Measurements from ENCODE around the gene DHRS9. TPM values are rescaled to one million over a fixed set of nuclear protein-coding genes. Genes with fewer than 3 reads are reported as not detected.

Gene DHRS9
- total RNA-seq, 1 experiment from 2014 or later, result 0.22 TPM

DNA sequence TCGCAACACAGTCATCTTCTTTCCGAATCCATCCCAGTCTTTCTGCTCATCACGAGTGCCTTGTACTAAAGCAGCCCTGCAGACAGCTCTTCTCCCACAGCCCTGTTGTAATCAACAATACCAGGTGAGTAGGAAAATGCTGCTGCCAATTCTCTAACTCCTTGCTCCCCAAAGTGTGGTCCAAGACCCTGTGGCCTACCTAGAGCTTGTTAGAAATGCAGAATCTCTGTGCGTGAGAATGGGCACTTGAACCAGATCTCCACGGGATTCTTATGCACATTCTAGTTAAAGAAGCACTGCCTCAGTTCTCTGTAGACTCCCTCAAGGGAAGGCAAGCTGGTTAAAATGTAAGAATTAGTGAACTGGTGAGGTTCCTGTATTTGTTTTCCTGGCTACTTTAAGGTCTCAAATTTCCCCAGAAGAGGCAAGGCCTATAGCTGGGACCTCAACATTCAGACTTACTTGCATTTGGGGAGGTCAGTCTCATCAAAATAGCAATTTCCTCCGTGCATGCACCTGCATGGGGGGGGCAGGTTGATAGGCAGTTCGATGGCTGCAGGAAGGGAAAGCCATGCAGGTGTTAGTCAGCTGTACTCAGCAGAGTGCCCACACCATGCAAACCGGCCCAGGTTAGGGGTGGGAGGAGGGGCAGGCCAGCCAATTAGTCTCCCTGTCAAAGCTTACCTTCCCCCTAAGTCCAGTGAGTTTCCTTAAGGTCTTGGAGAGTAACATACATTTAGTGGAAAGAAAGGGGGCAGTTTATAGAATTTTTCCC, 70.8 kb downstream of the DHRS9 start:
- Histone ChIP-seq H3K27me3 (ENCODE audit: low read length) (no peaks in the 10 kb centered on the region), H3K4me1 (ENCODE audit: insufficient read depth, low read length) (no peaks in the 10 kb centered on the region), H3K4me2 (ENCODE audit: low read length) (no peak overlapping the region), H3K4me3 (ENCODE audit: low read length) (no peak overlapping the region), H3K27ac (ENCODE audit: low read length) (no peak overlapping the region), H4K20me1 (ENCODE audit: low read length) (no peaks in the 10 kb centered on the region), H3K36me3 (ENCODE audit: low read depth, low read length) (no peaks in the 10 kb centered on the region), H3K79me2 (ENCODE audit: low read length) (no peaks in the 10 kb centered on the region), H3F3A (ENCODE audit: low read length, unreplicated experiment) (no peaks in the 10 kb centered on the region), H2AFZ (ENCODE audit: low read length) (no peak overlapping the region), H3K9ac (ENCODE audit: low read length) (no peak overlapping the region), H3K9me2 (replicated peaks; ENCODE audit: low read length) (no peaks in the 10 kb centered on the region), H3K9me3 (ENCODE audit: low read length) (no peaks in the 10 kb centered on the region)
- TF ChIP-seq EZH2phosphoT487 (IDR thresholded peaks at IDR 0.05; ENCODE audit: borderline replicate concordance, low read length), result no peak
- TF ChIP-seq, protein P1, sequence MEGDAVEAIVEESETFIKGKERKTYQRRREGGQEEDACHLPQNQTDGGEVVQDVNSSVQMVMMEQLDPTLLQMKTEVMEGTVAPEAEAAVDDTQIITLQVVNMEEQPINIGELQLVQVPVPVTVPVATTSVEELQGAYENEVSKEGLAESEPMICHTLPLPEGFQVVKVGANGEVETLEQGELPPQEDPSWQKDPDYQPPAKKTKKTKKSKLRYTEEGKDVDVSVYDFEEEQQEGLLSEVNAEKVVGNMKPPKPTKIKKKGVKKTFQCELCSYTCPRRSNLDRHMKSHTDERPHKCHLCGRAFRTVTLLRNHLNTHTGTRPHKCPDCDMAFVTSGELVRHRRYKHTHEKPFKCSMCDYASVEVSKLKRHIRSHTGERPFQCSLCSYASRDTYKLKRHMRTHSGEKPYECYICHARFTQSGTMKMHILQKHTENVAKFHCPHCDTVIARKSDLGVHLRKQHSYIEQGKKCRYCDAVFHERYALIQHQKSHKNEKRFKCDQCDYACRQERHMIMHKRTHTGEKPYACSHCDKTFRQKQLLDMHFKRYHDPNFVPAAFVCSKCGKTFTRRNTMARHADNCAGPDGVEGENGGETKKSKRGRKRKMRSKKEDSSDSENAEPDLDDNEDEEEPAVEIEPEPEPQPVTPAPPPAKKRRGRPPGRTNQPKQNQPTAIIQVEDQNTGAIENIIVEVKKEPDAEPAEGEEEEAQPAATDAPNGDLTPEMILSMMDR (conservative IDR thresholded peaks at IDR 0.05; ENCODE audit: low read depth, low read length), result no peak
- TF ChIP-seq EZH2 (IDR thresholded peaks at IDR 0.05; ENCODE audit: low read length, unreplicated experiment), result no peak
- no TSS peak for BruUV-seq (replicated peaks)
- no peak for ATAC-seq
- DNase-seq, result no peak
- POLR2A ChIA-PET (ENCODE audit: unreplicated experiment), result no interaction called here
- CTCF ChIA-PET, result no interaction called here
- intact Hi-C loops (cut with micrococcal nuclease), result loop anchor here (2.0 kb wide), 1 partner anchor 31 kb away; no protein-coding TSS in a partner anchor

GRCh38 chr2:169141713-169142352, 72.5 kb downstream of the DHRS9 start:
- no peaks in the 10 kb centered on the region for H3K9me2 ChIP-seq (replicated peaks; ENCODE audit: low read length)
- DNase-seq (peak; percentile 82), ATAC-seq (peak; percentile 80)
- no peaks in the 10 kb centered on the region for H3K79me2 ChIP-seq (ENCODE audit: low read length)
- no peaks in the 10 kb centered on the region for H3K27me3 ChIP-seq (ENCODE audit: low read length)
- H4K20me1 ChIP-seq (ENCODE audit: low read length), result no peaks in the 10 kb centered on the region
- no TSS peak for BruUV-seq (replicated peaks)
- H3K9me3 ChIP-seq (ENCODE audit: low read length), result no peaks in the 10 kb centered on the region
- intact Hi-C loops (cut with micrococcal nuclease), result loop anchor here (1.0 to 2.0 kb wide), 2 partner anchors 33 to 181 kb away; no protein-coding TSS in a partner anchor
- no peaks in the 10 kb centered on the region for H3K4me1 ChIP-seq (ENCODE audit: insufficient read depth, low read length)
- H3K4me2 ChIP-seq (ENCODE audit: low read length), result no peak overlapping the region
- ChIA-PET CTCF (interaction anchor here (0.6 to 1.5 kb wide), 4 partner anchors 10 to 80 kb away, joined by 3 to 7 read pairs (median 4); no protein-coding TSS in a partner anchor), POLR2A (ENCODE audit: unreplicated experiment) (no interaction called here)
- no peaks in the 10 kb centered on the region for H3F3A ChIP-seq (ENCODE audit: low read length, unreplicated experiment)
- no peak overlapping the region for H3K9ac ChIP-seq (ENCODE audit: low read length)
- no peaks in the 10 kb centered on the region for H3K36me3 ChIP-seq (ENCODE audit: low read depth, low read length)
- no peak overlapping the region for H3K4me3 ChIP-seq (ENCODE audit: low read length)
- H3K27ac ChIP-seq (ENCODE audit: low read length), result no peak overlapping the region
- TF ChIP-seq, protein P1 (conservative IDR thresholded peaks at IDR 0.05; ENCODE audit: low read depth, low read length), result peak; percentile 87
- no peak for TF ChIP-seq EZH2phosphoT487 (IDR thresholded peaks at IDR 0.05; ENCODE audit: borderline replicate concordance, low read length)
- H2AFZ ChIP-seq (ENCODE audit: low read length), result no peak overlapping the region

DNA sequence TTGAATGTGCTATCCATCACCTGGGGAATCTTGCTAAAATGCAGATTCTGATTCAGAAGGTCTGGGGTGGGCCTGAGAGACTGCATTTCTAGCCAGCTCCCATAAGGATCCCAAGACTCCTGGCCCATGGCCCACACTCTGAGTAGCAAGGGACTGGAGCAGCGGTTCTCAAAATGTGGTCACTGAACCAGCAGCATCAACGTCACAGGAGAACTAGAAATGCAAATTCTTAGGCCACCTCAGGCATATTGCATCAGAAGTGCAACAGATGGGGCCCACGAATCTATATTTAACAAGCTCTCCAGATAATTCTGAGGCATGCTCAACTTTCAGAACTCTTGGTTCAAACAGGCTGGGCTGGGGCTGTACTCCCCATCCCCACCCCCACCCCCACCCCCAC, 74.6 kb downstream of the DHRS9 start:
- no peak overlapping the region for H3K27ac ChIP-seq (ENCODE audit: low read length)
- no TSS peak for BruUV-seq (replicated peaks)
- ChIA-PET CTCF (no interaction called here), POLR2A (ENCODE audit: unreplicated experiment) (interaction anchor here (0.6 kb wide), 1 partner anchor 1849 kb away, joined by 5 read pairs; no protein-coding TSS in a partner anchor)
- H3K79me2 ChIP-seq (ENCODE audit: low read length), result no peaks in the 10 kb centered on the region
- H4K20me1 ChIP-seq (ENCODE audit: low read length), result no peaks in the 10 kb centered on the region
- no peak for TF ChIP-seq EZH2phosphoT487 (IDR thresholded peaks at IDR 0.05; ENCODE audit: borderline replicate concordance, low read length)
- TF ChIP-seq EZH2 (IDR thresholded peaks at IDR 0.05; ENCODE audit: low read length, unreplicated experiment), result no peak
- TF ChIP-seq, protein P1 (conservative IDR thresholded peaks at IDR 0.05; ENCODE audit: low read depth, low read length), result no peak
- intact Hi-C loops (cut with micrococcal nuclease), result no loop called here
- H2AFZ ChIP-seq (ENCODE audit: low read length), result no peak overlapping the region
- no peaks in the 10 kb centered on the region for H3F3A ChIP-seq (ENCODE audit: low read length, unreplicated experiment)
- no peaks in the 10 kb centered on the region for H3K9me3 ChIP-seq (ENCODE audit: low read length)
- H3K9ac ChIP-seq (ENCODE audit: low read length), result no peak overlapping the region
- no peaks in the 10 kb centered on the region for H3K4me1 ChIP-seq (ENCODE audit: insufficient read depth, low read length)
- no peak overlapping the region for H3K4me3 ChIP-seq (ENCODE audit: low read length)
- no peaks in the 10 kb centered on the region for H3K9me2 ChIP-seq (replicated peaks; ENCODE audit: low read length)
- H3K4me2 ChIP-seq (ENCODE audit: low read length), result no peak overlapping the region
- no peaks in the 10 kb centered on the region for H3K36me3 ChIP-seq (ENCODE audit: low read depth, low read length)
- H3K27me3 ChIP-seq (ENCODE audit: low read length), result no peaks in the 10 kb centered on the region
- no peak for ATAC-seq
- DNase-seq, result no peak
